GM12801 (cell line): ENCODE results near the gene TMEM8B.

Source experiments
- CTCF ChIP-seq: IDR thresholded peaks from one replicate; pipeline ENCODE4 v1.5.1; 2011; ENCODE audit warnings: control low read depth; ENCODE audit not compliant: insufficient read length; ENCODE audit errors: extremely low read depth

TMEM8B gene

DNA sequence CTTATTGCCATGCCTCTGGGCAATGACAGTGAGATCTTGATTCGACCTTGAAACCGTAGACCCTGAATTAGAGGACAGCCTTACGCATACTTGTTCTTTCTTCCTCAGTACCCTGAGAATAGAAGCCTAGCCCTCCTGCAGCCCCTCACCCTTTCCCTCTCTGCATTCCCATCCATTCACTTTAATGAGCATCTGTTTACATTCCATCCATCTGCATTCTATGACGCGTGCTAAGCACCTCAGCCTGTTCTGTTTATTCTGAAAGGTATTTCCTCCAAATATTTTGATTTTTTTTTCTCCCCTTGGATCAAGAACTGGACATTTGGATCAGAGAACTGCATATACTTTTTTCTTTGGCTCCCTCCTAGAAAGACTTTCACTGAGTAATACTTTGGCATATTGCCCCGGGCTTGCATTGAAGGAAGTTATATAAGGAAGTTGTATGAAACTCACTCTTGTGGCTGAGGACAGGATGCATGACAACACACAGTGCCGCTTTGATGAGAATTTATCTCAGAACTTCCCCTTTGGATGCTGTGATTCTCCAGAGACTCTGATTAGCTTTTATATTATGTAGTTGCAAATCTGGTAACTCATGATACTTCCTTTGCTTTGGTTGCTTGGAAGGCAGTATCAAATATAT is 15.7 kb downstream of the TMEM8B start:
- TF ChIP-seq CTCF: no peak

DNA sequence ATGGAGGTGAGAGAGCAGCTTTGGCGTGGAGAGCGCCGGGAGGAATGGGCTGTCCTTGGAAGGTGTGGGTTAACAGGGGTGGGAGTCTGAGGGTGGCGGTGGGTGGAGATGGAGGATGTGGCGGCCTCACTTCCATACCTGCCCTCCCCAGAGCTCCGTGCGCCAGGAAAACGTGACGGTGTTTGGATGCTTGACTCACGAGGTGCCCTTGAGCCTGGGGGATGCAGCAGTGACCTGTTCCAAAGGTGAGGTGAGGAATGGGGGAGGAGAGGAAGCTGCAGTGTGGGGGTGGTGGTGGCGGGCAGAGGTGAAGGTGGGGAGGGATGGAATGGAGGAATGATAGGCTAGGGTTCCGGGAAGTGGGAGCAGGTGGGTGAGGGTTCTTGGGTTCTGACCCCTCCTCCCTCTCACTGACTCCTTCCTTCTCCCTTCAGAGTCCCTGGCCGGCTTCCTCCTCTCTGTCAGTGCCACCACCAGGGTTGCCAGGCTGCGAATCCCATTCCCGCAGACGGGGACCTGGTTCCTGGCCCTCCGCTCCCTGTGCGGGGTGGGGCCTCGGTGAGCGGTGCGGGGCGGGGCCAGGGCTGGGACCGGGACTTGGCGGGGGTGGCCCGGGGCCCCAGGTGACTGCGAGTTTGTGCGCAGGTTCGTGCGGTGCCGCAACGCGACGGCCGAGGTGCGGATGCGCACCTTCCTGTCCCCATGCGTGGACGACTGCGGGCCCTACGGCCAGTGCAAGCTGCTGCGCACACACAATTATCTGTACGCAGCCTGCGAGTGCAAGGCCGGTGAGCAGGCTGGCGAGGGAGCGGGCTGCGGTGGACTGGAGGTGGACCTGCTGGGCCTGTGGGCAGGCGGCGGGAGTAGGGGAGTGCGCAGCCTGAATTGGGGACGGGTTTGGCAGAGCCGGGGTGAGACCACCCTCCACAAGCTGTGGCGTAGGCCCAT is 17.1 kb downstream of the TMEM8B start:
- no peak for TF ChIP-seq CTCF

DNA sequence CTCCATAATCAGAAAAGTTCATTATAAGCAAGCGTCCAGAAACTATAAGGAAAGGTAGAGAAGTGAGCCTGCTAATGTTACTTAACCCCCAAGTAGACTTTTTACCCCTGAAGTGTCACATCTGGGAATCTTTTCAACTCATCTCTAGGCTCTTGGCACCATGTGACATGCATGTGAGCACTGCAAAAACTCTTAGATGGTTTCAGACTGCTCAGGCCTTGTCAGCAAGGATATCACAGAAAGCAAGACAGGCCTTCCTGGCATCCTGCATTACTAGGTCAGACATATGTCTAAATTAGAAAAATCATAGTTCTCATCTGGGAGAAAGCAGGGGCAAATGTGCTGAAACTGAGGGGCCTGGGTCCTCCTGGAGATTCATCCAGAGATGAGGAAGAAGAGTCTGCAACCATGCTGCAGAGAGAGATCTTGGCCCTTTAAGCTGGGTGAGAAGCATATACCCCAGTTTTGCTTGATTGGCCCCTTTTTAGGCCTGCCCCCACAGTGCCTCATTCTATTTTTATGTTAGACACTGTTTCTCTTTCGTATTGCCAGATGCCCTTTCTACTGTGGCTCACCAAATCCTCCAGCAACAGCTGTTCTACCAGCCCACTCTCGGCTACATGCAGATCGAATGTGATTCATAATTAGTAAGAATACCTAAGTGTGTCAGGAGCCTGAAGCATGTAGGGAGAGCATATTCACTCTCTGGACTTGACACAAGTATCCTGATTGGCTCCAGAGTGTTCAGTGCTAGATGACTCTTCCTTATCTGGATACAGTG is 19.0 kb downstream of the TMEM8B start:
- no peak for TF ChIP-seq CTCF

DNA sequence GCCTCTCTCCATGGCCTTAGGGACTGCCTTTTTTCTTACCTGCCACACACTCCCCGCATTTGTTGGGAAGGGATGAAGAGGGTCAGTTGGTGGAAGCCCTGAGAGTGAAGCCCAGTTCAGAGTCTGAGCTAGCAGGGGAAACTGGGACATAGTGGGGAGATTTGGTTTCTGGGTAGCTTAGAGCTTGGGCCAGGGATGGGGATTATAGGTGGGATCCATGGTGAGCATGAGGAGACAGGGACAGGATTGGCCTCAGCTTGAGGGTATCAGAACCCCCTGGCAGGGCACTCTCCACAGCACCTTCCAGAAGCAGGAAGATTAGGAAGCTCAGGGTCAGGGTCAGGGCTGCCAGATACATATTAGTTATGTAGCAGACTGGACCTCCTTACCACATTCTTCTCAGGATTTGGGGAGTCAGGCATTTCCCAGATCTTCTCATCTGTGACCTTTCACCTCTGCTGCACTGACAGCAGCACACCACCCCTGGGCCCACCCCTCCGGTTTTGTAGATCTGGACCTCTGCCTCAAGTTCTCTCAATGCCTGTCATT is 23.3 kb downstream of the TMEM8B start:
- TF ChIP-seq CTCF: no peak

- no peak for TF ChIP-seq CTCF
Observed at GRCh38 chr9:35852876-35853865, 24.1 kb downstream of the TMEM8B start.

DNA sequence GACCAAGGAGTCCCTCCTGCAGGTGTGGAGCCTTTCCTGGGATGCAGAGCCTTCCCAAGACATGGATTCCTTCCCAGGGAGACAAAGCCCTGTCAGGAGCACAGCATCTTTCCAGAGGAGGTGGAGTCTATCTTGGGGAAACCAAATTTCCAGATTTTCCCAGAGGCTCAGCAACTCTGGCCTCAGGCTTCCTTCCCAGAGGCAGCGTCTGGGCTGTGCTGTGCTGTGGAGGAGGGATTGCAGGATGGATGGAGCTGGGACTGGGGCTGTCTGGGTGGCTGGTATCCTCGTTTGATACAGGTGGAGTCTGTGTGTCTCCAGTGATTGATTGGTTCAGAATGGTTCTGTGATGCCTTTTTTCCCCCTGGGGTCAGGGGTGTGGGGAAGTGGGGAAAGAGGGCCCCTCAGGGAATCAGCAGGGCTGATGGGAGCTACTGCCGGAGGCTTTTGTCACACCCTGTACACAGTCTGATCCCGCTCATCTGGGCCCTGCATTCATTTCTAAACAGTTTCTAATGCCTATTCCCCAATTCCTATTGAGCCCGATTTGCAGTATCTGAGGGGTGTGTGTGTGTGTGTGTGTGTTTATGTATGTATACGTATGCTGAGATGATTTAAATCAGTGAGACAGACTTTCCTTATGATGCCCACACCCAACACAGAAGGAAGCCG is 25.2 kb downstream of the TMEM8B start:
- TF ChIP-seq CTCF: no peak
